SK-N-MC (cell line): ENCODE data around the gene PRORP.

Experiments
- EZH2 ChIP-seq: fragments of 200-600 bp; sonication (generic); IDR thresholded peaks from one replicate; pipeline ENCODE4 v1.6.1; 2017; ENCODE audit warnings: antibody characterized with exemption
- FOXP2 ChIP-seq: optimal IDR thresholded peaks from 2 replicates; pipeline ENCODE3; 2011; ENCODE audit warnings: mild to moderate bottlenecking, moderate library complexity; ENCODE audit not compliant: insufficient read depth; ENCODE audit errors: extremely low read length, control extremely low read depth
- POLR2AphosphoS5 ChIP-seq: IDR thresholded peaks from 2 replicates; pipeline ENCODE4 v1.6.1; 2012; ENCODE audit warnings: mild to moderate bottlenecking, low read depth, low read length, borderline replicate concordance

GRCh38 chr14:35121026-35121886, 1.1 kb upstream of the PRORP start:
- TF ChIP-seq EZH2 (no peak), POLR2AphosphoS5 (no peak; the same call in 1 of the 2 replicates), FOXP2 (no peak)
